Skin of body (tissue), 2 donors: Measurements from ENCODE around the gene DLGAP4. TPM values are rescaled to one million over a fixed set of nuclear protein-coding genes. Genes with fewer than 3 reads are reported as not detected.

ENCODE experiments used
- DNase-seq: peaks from one replicate; lab custom pipeline; 2025; lab: John Stamatoyannopoulos, UW
- total RNA-seq: library from RNA; depleted of rRNA; stranded (reverse); fragments of >200 nt; gene quantifications from one replicate; pipeline ENCODE4 v1.2.3, GENCODE V29; 2014

DLGAP4 gene
- total RNA-seq, 1 donor from 2014 or later = 22.3 TPM

GRCh38 chr20:36353740-36354139 is 47.6 kb downstream of the DLGAP4 start:
- DNase-seq = no peak

GRCh38 chr20:36355469-36356171 is 49.5 kb downstream of the DLGAP4 start:
- DNase-seq = no peak

GRCh38 chr20:36359668-36360406 is 53.7 kb downstream of the DLGAP4 start:
- no peak for DNase-seq

- DNase-seq = no peak
Measured at GRCh38 chr20:36360429-36360828, 54.3 kb downstream of the DLGAP4 start.

GRCh38 chr20:36361406-36361805 is 55.3 kb downstream of the DLGAP4 start:
- DNase-seq = no peak

GRCh38 chr20:36362261-36362660 is 56.1 kb downstream of the DLGAP4 start:
- DNase-seq = no peak

- no peak for DNase-seq
Measured at GRCh38 chr20:36362978-36363713, 57.0 kb downstream of the DLGAP4 start.

GRCh38 chr20:36364506-36364905 is 58.4 kb downstream of the DLGAP4 start:
- DNase-seq = no peak

- DNase-seq = no peak
Measured at GRCh38 chr20:36366623-36367369, 60.7 kb downstream of the DLGAP4 start.

GRCh38 chr20:36367370-36367745 is 61.2 kb downstream of the DLGAP4 start:
- DNase-seq = no peak

GRCh38 chr20:36367907-36368799 is 62.0 kb downstream of the DLGAP4 start:
- DNase-seq = no peak

- no peak for DNase-seq
Measured at GRCh38 chr20:36368869-36369268, 62.7 kb downstream of the DLGAP4 start.

GRCh38 chr20:36369739-36370138 is 63.6 kb downstream of the DLGAP4 start:
- DNase-seq = no peak

- no peak for DNase-seq
Measured at GRCh38 chr20:36370991-36371790, 65.1 kb downstream of the DLGAP4 start.

GRCh38 chr20:36372666-36373065 is 66.5 kb downstream of the DLGAP4 start:
- DNase-seq = no peak

- no peak for DNase-seq
Measured at GRCh38 chr20:36373089-36373488, 67.0 kb downstream of the DLGAP4 start.

- DNase-seq = no peak
Measured at GRCh38 chr20:36374995-36375394, 68.9 kb downstream of the DLGAP4 start.

GRCh38 chr20:36377348-36378326 is 71.5 kb downstream of the DLGAP4 start:
- DNase-seq = no peak

- no peak for DNase-seq
Measured at GRCh38 chr20:36378686-36379085, 72.5 kb downstream of the DLGAP4 start.
